WERI-Rb-1 (cell line): ENCODE measurements around the gene AMBRA1.

Source experiments
- DNase-seq: peaks from one replicate; pipeline ENCODE4 v3.0.0-alpha.2; 2020
- H3K27ac ChIP-seq: fragments of 250-450 bp; sonication (Bioruptor Pico); 2 replicates; pipeline ENCODE4 v1.5.1; 2020; ENCODE audit warnings: mild to moderate bottlenecking, moderate library complexity
- H3K27me3 ChIP-seq: fragments of 250-450 bp; sonication (Bioruptor Pico); 2 replicates; pipeline ENCODE4 v1.5.1; 2021; ENCODE audit warnings: mild to moderate bottlenecking, low read depth, moderate library complexity; ENCODE audit not compliant: insufficient read depth, severe bottlenecking
- H3K36me3 ChIP-seq: fragments of 250-450 bp; sonication (Bioruptor Pico); 2 replicates; pipeline ENCODE4 v1.5.1; 2020; ENCODE audit warnings: mild to moderate bottlenecking, moderate library complexity
- H3K4me3 ChIP-seq: 2 replicates; pipeline ENCODE4 v1.5.1; 2011; ENCODE audit warnings: low read depth, mild to moderate bottlenecking, control low read depth, low read length
- H3K9me3 ChIP-seq: fragments of 250-450 bp; sonication (Bioruptor Pico); 2 replicates; pipeline ENCODE4 v1.5.1; 2021; ENCODE audit warnings: mild to moderate bottlenecking, moderate library complexity; ENCODE audit not compliant: severe bottlenecking
- CTCF ChIP-seq: IDR thresholded peaks from 2 replicates; pipeline ENCODE4 v1.5.1; 2011; ENCODE audit warnings: low read depth, mild to moderate bottlenecking, control low read depth, inconsistent platforms, low read length

AMBRA1 gene

DNA sequence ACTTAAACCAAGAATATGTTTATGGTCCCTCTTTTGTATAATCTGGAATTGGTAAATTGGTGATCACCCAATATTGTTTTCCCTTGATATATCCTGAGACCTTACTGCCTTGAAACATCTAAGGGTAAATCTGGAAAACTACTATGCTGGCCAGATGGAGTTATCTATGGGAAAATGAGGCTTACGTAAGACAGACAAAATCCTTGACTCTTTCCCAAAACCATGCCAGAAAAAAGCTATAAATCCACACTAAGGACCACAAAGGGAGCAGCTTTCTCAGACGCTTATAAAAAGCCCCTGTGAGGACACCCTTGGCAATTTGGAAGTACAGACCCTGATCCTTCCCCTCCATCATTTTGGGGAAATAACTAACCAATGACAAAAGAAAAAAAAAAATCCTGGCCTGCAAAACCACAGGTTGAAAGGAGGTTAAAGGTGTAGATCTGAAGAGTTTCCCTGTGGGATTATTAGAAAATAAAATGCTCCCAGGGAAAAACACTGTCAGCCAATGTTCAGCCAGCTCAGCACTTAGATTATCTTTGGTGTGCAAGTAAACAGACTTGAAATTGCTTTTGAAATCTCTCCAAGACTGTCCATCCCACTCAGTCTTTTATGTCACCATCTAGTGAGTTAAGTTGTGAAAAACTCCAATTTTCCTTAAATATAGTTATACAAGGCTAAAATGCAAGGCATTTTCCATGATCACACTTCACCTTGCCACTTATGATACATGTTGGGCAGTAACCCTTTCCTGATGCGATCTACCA lies 6.6 kb upstream of the AMBRA1 start:
- no peak overlapping the region for H3K4me3 ChIP-seq
- no peak for TF ChIP-seq CTCF
- no peaks in the 10 kb centered on the region for H3K9me3 ChIP-seq
- no peaks in the 10 kb centered on the region for H3K27me3 ChIP-seq
- H3K36me3 ChIP-seq = peaks cover 6% of the 10 kb centered on the region; the same call in 1 of the 2 replicates
- no peak for DNase-seq
- H3K27ac ChIP-seq = no peak overlapping the region

DNA sequence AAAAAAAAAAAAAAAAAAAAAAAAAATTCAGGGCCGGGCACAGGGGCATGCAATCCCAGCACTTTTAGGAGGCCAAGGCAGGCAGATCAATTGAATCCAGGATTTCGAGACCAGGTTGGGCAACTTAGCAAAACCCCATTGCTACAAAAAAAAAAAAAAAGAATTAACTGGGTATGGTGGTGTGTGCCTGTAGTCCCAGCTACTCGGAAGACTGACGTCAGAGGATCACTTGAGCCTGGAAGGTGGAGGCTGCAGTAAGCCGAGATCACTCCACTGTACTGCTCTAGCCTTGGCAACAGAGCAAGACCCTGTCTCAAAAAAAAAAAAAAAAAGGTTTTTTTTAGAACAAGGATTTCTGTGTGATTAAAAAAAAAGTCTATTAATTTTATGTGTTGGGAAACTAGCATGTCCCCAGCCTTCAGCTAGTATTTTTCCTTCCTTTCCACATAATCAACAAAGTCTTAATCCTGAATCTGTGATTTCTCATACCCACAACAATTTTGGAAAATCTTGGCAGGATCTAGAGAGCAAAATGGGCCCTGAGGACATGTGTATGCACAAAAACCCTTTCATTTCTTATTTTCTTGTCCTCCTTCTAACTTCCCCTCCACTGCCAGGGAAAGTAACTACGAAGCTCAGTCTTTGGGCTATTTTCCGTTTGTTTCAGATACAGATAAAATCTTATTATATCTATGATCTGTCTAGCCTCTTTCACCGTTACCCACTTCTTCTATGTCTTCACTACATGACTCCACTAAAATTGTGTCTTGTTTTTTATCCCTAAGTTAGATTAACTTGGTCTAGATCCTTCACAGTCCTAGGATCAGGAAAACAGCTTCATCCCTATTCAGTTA lies 5.7 kb upstream of the AMBRA1 start:
- no peak for TF ChIP-seq CTCF
- no peak overlapping the region for H3K27ac ChIP-seq
- no peak for DNase-seq
- H3K9me3 ChIP-seq = no peaks in the 10 kb centered on the region
- H3K27me3 ChIP-seq = no peaks in the 10 kb centered on the region
- peaks cover 6% of the 10 kb centered on the region; the same call in 1 of the 2 replicates for H3K36me3 ChIP-seq
- no peak overlapping the region for H3K4me3 ChIP-seq

DNA sequence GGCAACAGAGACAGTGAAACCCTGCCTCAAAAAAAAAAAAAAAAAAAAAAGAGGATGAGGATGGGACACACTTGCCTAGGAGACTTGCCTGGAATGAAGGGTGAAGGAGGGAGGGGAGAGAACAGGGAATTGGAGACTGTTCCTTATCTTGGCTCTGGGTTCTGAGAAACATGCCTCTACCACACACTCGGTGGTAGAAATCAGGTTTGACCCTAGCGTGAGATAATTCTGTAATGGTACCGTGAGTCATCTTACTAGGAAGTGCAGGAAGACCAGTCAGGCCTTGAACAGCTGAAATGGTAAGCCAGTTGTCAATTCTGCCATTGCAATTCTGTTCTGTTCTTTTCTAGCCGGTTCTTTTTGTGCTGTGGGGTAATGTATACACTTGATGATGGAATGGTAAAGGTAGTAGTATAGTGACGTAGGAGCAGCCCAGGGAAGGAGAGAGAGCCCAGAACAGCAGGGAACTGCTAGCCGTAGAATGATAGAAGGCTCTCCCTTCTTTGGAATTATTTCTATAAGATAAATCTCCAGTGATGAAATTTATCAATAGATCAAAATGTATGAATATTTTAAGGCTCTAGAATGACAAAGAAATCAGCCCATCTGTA lies 3.9 kb upstream of the AMBRA1 start:
- H3K27me3 ChIP-seq = no peaks in the 10 kb centered on the region
- no peak for DNase-seq
- H3K36me3 ChIP-seq = no peaks in the 10 kb centered on the region
- no peak for TF ChIP-seq CTCF
- no peaks in the 10 kb centered on the region for H3K9me3 ChIP-seq
- H3K4me3 ChIP-seq = no peak overlapping the region
- no peak overlapping the region for H3K27ac ChIP-seq

DNA sequence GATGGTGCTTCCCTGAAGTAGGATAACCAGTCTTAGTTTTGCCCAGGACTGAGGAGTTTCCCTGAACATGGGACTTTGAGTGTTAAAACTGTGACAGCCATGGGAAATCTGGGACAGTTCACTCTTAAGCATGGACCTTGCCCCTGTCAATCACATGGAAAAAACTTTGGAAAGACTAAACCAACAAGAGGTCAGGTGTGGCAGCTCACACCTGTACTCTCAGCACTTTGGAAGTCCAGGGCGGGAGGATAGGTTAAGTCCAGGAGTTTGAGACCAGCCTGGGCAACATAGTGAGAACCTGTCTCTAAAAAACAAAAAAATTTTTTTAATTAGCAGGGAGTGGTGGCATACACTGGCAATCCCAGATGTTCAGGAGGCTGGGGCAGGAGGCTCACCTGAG lies 3.3 kb upstream of the AMBRA1 start:
- Histone ChIP-seq H3K4me3 (no peak overlapping the region), H3K9me3 (no peaks in the 10 kb centered on the region), H3K27me3 (no peaks in the 10 kb centered on the region), H3K36me3 (no peaks in the 10 kb centered on the region; the same call in 1 of the 2 replicates), H3K27ac (no peak overlapping the region)
- TF ChIP-seq CTCF = no peak
- DNase-seq = no peak

DNA sequence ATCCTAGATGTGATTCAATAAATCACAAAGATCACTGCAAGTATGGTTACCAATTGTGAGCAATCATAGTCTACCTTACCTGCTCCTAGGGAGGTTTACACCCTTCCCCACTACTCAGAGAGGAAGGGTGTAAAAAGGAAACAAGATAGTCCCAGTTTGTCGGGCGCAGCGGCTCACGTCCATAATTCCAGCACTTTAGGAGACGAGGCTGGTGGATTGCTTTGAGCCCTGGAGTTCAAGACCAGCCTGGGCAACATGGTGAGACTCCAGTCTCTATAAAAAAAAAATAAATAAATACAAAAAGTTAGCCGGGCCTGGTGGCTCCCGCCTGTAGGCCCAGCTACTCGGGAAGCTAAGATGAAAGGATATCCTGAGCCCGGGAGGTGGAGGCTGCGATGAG lies 962 bp upstream of the AMBRA1 start:
- Histone ChIP-seq H3K27ac (peak overlapping the region; percentile 72), H3K27me3 (no peaks in the 10 kb centered on the region), H3K9me3 (no peaks in the 10 kb centered on the region), H3K4me3 (no peak overlapping the region), H3K36me3 (no peaks in the 10 kb centered on the region; the same call in 1 of the 2 replicates)
- no peak for TF ChIP-seq CTCF
- no peak for DNase-seq
